Stimulated activated effector memory CD8-positive, alpha-beta T cell treated with anti-CD3 and anti-CD28 coated beads, Interleukin-12 subunit alpha, Interleukin-12 subunit beta, amount 100 ng/mL, for 72 hours (primary cell): Measurements from ENCODE around the gene OR2C3.
"Not testable (repeated sequence)": the region's sequence is repeated elsewhere in the genome, so short reads cannot be mapped to it uniquely, and the experiment has no call there.

Source experiments
- ATAC-seq: fragments of 150-1000 bp; cut with Tn5 transposase; 2 replicates; pipeline ENCODE4 v1.10.0; 2021
- DNase-seq, 2 donors: peaks; one replicate each; pipeline ENCODE4 v3.0.0; 2021 to 2022; ENCODE audit warnings: low spot score in 2 of 2
- H3K27ac Mint-ChIP-seq: one replicate; pipeline ENCODE4 v1.8.0; 2022; ENCODE audit warnings: mild to moderate bottlenecking, mixed read lengths
- H3K36me3 Mint-ChIP-seq: one replicate; pipeline ENCODE4 v1.8.0; 2022; ENCODE audit warnings: mild to moderate bottlenecking, mixed read lengths
- H3K4me1 Mint-ChIP-seq: one replicate; pipeline ENCODE4 v1.8.0; 2022; ENCODE audit warnings: mixed read lengths
- H3K4me3 Mint-ChIP-seq: one replicate; pipeline ENCODE4 v1.8.0; 2022; ENCODE audit warnings: mild to moderate bottlenecking, mixed read lengths
- H3K9me3 Mint-ChIP-seq: one replicate; pipeline ENCODE4 v1.8.0; 2022; ENCODE audit warnings: mixed read lengths

Gene OR2C3

DNA sequence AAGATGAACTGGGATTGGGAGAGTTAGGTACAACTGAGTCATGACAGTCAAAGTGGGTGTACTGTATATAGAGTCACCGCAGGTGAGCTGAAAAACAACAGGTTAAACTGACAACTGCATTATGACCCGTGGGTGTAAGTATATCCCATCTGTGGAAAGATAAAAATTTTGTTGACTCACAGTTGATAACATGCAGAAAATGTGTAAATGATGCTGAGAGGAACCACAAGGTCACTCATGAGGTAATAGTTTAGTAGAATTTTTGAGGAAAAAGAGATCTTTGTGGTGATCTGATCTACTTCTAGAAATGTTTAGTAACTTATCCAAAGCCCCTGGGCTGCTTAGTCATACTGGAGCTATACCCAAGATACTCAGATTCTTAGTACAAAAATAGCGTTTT lies 838 bp downstream of the OR2C3 start:
- Mint-ChIP-seq H3K4me3 (no peak overlapping the region), H3K27ac (no peak overlapping the region), H3K36me3 (no peaks in the 10 kb centered on the region), H3K9me3 (no peaks in the 10 kb centered on the region), H3K4me1 (no peaks in the 10 kb centered on the region)
- DNase-seq = no peak
- peak; percentile 55 for ATAC-seq

DNA sequence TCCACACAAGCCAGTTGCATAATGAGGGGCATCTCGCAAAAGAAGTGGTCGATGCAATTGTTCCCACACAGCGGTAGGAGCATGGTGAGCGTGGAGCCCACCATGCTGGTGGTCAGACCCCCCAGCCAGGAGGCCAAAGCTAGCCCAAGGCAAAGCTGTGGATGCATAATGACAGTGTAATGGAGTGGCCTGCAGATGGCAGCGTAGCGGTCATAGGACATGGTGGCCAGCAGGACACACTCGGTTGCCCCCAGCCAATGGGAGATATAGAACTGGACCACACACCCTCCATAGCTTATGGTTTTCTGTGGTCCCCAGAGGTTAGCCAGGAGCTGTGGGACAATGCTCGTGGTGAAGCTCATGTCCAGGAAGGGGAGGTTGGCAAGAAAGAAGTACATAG lies 4.3 kb downstream of the OR2C3 start:
- H3K4me1 Mint-ChIP-seq = no peaks in the 10 kb centered on the region
- H3K36me3 Mint-ChIP-seq = no peaks in the 10 kb centered on the region
- ATAC-seq (no peak), DNase-seq (no peak)
- no peak overlapping the region for H3K4me3 Mint-ChIP-seq
- no peaks in the 10 kb centered on the region for H3K9me3 Mint-ChIP-seq
- no peak overlapping the region for H3K27ac Mint-ChIP-seq

DNA sequence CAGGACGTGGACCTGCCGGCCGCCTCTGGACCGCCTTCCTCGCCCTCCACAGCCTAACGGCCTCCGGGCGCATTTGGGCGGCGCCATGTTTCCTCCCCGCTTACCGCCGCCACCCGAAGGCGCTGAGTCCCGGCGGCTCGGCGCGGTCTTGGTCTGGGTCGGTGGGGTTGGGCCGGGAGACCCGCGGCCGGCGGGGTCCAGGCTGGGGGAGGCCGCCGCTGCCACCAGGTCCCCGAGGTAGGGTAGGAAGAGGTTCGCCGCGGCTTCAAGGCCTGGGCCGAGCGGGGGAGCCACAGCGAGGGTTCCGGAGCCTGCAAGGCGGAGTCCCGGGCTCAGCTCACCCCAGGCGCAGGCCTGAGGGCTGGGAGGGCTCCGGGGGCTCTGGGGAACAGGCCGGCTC lies 5.5 kb downstream of the OR2C3 start:
- H3K27ac Mint-ChIP-seq = no peak overlapping the region
- ATAC-seq (no peak), DNase-seq (no peak)
- H3K36me3 Mint-ChIP-seq = no peaks in the 10 kb centered on the region
- H3K4me3 Mint-ChIP-seq = no peak overlapping the region
- H3K4me1 Mint-ChIP-seq = no peaks in the 10 kb centered on the region
- H3K9me3 Mint-ChIP-seq = no peaks in the 10 kb centered on the region

DNA sequence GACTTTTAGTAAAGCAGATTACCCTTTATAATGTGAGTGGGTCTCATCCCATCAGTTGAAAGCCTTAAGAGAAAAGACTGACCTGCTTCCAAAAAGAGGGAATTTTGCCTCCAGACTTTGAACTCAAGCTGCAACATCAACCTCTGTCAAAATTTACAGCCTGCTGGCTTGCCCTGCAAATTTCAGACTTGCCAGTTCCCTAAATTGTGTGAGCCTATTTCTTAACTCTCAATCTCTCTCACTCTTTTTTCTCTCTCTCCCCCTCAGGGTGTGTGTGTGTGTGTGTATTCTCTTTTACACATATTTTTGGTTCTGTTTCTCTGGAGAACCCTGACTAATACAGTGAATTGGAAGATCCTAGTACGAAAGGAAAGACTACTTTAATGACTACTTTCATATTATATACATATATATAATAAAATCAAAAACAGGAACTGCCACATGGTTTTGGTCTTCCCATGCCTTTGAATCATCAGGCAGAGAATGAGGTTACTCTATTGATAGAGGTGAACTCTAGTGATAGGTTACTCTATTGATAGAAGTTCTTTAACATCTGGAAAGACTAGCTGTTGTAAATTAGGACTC lies 6.4 kb downstream of the OR2C3 start:
- no peak overlapping the region for H3K27ac Mint-ChIP-seq
- no peak overlapping the region for H3K4me3 Mint-ChIP-seq
- no peaks in the 10 kb centered on the region for H3K4me1 Mint-ChIP-seq
- no peaks in the 10 kb centered on the region for H3K9me3 Mint-ChIP-seq
- ATAC-seq (no peak), DNase-seq (no peak)
- no peaks in the 10 kb centered on the region for H3K36me3 Mint-ChIP-seq

DNA sequence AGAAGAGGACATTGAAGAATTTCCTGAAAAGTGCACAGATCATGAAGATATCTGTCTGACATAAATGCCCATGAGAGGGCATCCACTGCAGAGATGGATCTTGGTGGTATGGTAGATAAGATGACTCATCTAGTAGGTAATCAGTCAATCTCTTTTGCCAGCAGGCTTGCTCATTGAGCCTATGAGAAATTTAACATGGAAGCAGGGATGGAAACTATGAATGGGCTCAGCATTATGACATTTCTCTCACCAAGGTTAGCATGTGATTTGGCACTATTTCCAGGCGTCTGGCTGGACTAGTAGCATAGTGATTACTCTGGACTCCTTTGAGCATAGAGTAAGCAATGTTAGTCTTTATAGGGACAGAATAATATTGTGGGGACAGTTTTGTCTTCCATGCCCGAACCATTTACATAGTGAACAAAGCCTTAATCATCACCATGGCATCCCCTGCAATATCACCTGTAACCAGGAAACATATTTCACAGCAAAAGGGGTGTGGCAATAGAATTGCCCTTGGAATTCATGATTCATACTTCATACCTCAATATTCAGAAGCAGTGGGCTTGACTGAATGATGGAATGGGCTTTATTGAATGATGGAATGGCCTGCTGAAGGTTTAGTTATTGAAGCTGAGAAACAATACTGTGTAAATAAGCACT lies 7.3 kb downstream of the OR2C3 start:
- Mint-ChIP-seq H3K27ac (no peak overlapping the region), H3K36me3 (no peaks in the 10 kb centered on the region), H3K9me3 (no peaks in the 10 kb centered on the region), H3K4me1 (no peaks in the 10 kb centered on the region), H3K4me3 (no peak overlapping the region)
- ATAC-seq (no peak), DNase-seq (no peak)

DNA sequence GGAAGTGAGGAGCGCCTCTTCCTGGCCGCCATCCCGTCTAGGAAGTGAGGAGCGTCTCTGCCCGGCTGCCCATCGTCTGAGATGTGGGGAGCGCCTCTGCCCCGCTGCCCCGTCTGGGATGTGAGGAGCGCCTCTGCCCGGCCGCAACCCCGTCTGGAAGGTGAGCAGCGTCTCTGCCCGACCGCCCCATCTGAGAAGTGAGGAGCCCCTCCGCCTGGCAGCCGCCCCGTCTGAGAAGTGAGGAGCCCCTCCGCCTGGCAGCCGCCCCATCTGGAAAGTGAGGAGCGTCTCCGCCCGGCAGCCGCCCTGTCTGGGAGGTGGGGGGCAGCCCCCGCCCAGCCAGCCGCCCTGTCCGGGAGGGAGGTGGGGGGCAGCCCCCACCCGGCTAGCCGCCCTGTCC lies 14.4 kb downstream of the OR2C3 start:
- not testable (repeated sequence) for DNase-seq, ATAC-seq, H3K4me3 Mint-ChIP-seq, H3K9me3 Mint-ChIP-seq, H3K27ac Mint-ChIP-seq, H3K4me1 Mint-ChIP-seq, H3K36me3 Mint-ChIP-seq

DNA sequence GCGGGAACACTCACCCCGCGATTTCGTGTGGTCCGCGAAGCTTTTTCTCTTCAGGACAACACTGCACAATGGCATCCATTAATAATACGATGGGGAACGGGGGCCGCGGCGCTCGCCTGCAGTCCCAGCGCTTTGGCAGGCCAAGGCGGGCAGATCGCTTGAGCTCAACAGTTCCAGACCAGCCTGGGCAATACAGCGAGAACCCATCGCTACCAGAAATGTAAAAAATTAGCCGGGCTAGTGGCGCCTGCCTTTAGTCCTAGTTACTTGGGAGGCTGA lies 17.7 kb downstream of the OR2C3 start:
- Mint-ChIP-seq H3K4me3 (no peak overlapping the region), H3K36me3 (no peaks in the 10 kb centered on the region), H3K4me1 (no peaks in the 10 kb centered on the region), H3K27ac (no peak overlapping the region), H3K9me3 (no peaks in the 10 kb centered on the region)
- no peak for ATAC-seq
- no peak for DNase-seq

DNA sequence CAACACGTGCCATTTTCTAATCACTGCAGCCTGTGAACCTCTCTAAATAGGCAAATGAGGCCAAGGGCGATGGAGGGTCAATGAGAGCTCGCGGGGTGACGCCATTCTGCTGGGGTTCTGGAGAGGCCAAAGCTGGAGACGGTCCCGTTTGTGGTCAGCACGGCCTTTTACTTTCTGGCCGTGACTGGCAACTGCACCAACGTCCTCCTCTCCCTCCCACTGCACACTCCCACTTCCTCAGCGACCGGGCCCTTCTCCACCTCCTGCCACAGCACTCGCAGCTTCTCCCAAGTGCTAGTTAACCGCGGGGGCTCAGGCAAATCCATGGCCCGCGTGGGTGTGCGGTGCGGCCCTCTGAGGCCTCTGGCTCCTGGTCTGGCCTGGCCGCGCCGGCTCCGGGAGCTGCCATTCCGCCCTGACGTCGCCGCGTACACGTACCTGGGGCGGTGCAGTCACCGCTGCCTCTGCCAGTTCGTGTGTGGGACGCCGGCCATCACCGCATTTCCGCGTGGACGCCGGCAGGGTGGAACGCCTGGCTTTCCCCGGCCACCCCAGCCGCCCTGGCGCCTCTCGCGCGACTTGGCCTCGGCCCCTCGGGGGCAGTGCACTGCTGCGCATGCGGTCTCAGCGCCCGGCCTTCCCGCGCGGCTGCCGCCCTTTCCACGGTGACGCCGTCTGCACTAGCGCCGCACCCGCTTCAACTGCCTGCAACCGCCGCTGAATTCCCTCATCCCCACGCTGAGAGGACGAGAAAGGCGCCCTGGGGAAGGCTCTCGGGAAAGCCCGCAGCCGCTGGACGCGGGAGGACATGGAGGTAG lies 18.2 kb downstream of the OR2C3 start:
- H3K4me1 Mint-ChIP-seq = no peaks in the 10 kb centered on the region
- ATAC-seq = peak; percentile 39
- H3K36me3 Mint-ChIP-seq = no peaks in the 10 kb centered on the region
- no peak overlapping the region for H3K4me3 Mint-ChIP-seq
- H3K27ac Mint-ChIP-seq = no peak overlapping the region
- DNase-seq = no peak
- H3K9me3 Mint-ChIP-seq = no peaks in the 10 kb centered on the region

DNA sequence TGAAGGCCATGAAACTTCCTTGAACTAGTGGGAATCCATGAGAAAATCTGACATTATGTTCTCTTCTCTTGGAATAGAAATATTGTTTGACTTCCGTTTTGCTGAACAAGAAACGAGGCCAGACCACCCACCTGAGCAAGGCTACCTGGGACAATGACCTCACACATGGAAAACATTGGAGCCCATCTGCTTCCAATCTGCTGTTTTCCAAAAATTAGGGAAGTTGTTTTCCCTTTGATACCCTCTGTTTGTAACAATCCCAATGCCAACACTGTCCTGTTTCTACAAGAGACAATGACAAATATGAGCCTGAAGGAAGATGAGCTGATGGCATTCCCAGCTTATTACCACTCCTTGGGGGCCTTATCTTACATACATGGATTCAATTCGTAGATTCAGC lies 29.4 kb downstream of the OR2C3 start:
- ATAC-seq = no peak
- Mint-ChIP-seq H3K4me3 (no peak overlapping the region), H3K4me1 (no peaks in the 10 kb centered on the region), H3K9me3 (no peaks in the 10 kb centered on the region), H3K27ac (no peak overlapping the region), H3K36me3 (no peaks in the 10 kb centered on the region)
- no peak for DNase-seq

DNA sequence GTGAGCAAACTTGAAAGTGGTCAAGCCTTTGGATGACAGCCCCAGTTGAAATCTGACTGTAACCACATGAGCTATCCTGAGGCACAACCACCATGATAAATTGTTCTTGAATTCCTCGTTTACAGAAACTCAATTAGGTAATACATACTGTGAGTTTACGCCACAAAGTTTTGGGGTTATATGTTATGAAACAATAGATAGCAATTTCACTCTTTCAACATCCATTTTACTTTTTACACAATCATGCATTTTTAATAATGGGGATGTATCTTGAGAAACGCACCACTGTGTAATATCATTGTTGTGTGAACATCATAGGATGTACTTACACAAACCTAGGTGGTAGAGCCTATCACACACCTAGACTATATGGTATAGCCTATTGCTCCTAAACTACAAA lies 35.4 kb downstream of the OR2C3 start:
- DNase-seq = no peak
- Mint-ChIP-seq H3K9me3 (no peaks in the 10 kb centered on the region), H3K27ac (no peak overlapping the region), H3K36me3 (no peaks in the 10 kb centered on the region), H3K4me1 (no peaks in the 10 kb centered on the region), H3K4me3 (no peak overlapping the region)
- no peak for ATAC-seq

DNA sequence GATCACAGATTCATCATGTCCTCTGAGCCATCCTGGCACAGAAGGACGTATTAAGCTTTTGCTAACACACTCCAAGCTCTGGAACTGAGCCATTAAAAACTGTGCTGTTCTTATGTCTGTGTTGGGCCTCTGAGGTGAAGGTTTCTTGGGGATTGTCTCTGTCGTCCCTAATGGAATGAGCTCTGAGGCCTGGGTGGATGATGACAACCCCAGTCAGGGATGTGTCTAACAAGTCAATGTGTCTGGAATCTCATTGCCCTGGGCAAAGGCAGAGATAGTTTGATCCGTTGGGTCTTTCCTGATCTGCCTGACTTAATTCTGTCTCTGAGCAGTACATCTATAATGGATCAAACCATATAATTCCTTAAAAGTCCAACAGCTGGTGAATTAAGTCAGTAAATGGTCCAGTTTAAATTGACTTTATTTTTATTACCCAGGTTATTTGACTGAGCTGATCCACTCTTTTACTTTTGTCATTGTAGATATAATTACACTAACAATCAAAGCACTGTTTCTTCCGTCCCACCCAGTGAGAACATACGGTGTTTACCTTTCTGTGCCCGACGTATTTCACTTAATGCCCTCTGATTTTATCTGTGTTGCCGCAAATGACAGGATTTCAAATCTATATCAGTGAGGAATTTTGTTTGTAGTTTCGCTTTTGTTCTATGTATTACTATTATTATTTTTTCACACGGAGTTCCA lies 39.5 kb downstream of the OR2C3 start:
- H3K4me3 Mint-ChIP-seq = no peak overlapping the region
- H3K9me3 Mint-ChIP-seq = no peaks in the 10 kb centered on the region
- no peak overlapping the region for H3K27ac Mint-ChIP-seq
- no peak for ATAC-seq
- no peaks in the 10 kb centered on the region for H3K4me1 Mint-ChIP-seq
- no peak for DNase-seq
- H3K36me3 Mint-ChIP-seq = no peaks in the 10 kb centered on the region

DNA sequence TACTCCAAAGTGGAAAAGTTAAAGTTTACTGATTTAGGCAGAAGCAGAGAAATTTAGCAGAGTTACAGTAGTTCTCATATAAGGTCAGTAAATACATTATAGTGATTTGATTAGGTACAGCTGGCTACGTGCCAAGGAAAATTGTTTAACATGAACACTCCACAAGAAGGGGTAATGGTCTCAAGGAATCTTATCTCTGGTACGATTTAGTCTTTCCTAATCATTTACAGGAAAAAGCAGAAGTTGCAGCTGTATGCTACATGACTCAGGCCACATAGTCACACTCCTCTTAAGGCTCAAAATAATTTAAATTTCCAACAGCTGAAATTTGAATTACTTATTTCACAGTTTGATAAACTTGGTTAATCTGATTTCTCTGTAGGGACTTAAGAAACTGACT lies 41.5 kb downstream of the OR2C3 start:
- no peak for ATAC-seq
- no peak overlapping the region for H3K4me3 Mint-ChIP-seq
- no peaks in the 10 kb centered on the region for H3K4me1 Mint-ChIP-seq
- H3K27ac Mint-ChIP-seq = no peak overlapping the region
- H3K9me3 Mint-ChIP-seq = no peaks in the 10 kb centered on the region
- H3K36me3 Mint-ChIP-seq = no peaks in the 10 kb centered on the region
- DNase-seq = no peak

DNA sequence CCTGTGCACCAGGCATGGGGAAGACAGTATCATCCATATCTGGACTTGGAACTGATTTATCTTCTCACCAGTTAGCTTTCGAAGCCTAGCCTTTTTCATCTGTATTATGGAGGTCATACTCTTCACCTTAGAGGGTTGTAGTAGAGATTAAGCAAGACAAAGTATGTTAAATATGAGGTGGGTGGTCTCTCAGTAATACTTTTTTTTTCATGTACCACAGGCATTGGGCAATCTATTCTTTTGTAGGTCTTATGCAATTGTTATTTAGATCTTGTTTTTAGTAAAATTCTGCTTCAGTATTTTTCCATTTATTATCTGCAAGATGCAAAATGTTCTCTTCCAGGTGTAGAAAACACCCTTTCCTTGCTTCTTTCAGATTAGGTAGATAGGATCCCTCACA lies 43.1 kb downstream of the OR2C3 start:
- no peak overlapping the region for H3K27ac Mint-ChIP-seq
- no peak for ATAC-seq
- H3K4me1 Mint-ChIP-seq = no peaks in the 10 kb centered on the region

DNA sequence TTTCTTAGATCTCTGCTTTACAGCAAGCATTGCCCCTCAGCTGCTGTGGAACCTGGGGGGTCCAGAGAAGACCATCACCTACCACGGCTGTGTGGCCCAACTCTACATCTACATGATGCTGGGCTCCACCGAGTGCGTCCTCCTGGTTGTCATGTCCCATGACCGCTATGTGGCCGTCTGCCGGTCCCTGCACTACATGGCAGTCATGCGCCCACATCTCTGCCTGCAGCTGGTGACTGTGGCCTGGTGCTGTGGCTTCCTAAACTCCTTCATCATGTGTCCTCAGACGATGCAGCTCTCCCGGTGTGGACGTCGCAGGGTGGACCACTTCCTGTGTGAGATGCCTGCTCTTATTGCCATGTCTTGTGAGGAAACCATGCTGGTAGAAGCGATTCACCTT lies 44.9 kb downstream of the OR2C3 start:
- no peak for ATAC-seq
- no peak overlapping the region for H3K4me3 Mint-ChIP-seq
- H3K36me3 Mint-ChIP-seq = no peaks in the 10 kb centered on the region

More for the DNA sequence above, 43.1 kb downstream of the OR2C3 start:
- Mint-ChIP-seq H3K9me3 (no peaks in the 10 kb centered on the region), H3K36me3 (no peaks in the 10 kb centered on the region), H3K4me3 (no peak overlapping the region)
- DNase-seq = no peak

DNA sequence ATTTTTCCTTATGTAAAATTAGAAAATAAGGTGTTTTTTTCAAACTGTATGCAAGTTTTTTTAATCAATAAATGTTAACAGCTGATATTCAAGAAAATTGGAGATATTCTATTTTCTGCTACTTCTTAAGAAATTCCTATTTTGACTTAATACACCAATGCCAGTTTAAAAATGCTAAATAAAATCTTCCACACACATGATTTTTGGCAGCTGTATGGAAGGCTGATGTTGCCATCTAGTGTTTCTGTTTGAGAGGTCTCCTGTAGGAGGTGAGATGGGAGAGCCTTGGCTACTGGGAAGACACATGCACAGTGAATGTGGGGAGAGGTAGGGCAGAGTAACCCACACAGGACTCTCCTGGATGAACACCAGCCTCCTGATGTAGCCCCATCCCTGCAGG lies 49.2 kb downstream of the OR2C3 start:
- ATAC-seq = peak; percentile 78
- Mint-ChIP-seq H3K4me1 (no peaks in the 10 kb centered on the region), H3K27ac (no peak overlapping the region), H3K9me3 (no peaks in the 10 kb centered on the region), H3K4me3 (no peak overlapping the region), H3K36me3 (no peaks in the 10 kb centered on the region)
- no peak for DNase-seq

More for the DNA sequence above, 44.9 kb downstream of the OR2C3 start:
- Mint-ChIP-seq H3K27ac (no peak overlapping the region), H3K4me1 (no peaks in the 10 kb centered on the region), H3K9me3 (no peaks in the 10 kb centered on the region)
- no peak for DNase-seq

DNA sequence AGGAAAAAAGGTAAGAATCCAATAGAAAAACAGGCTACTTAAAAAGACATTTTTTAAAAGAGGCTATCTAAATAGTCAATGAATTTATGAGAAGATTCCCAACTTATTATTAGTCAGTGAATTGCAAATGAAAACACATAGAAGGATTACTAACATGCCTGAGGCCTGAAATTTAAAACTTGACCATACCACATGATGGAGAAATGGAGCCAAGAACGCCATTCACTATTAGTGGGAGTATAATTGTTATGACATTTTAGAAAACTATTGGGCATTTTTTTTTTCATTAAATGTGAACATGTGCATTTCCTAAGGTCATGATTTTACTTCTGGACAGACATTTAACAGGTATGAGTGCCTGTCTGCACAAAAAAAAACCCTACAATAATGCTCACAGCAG lies 53.5 kb downstream of the OR2C3 start:
- Mint-ChIP-seq H3K9me3 (no peaks in the 10 kb centered on the region), H3K4me1 (no peaks in the 10 kb centered on the region), H3K36me3 (no peaks in the 10 kb centered on the region), H3K27ac (no peak overlapping the region), H3K4me3 (no peak overlapping the region)
- ATAC-seq (no peak), DNase-seq (no peak)
